DMS153 treated with DMSO at 0.1 percent for 48 hours (cell line): Measurements from ENCODE around the gene TFDP2.
"Not testable (repeated sequence)": the region's sequence is repeated elsewhere in the genome, so short reads cannot be mapped to it uniquely, and the experiment has no call there.

Experiments used
- DNase-seq: peaks from one replicate; lab custom pipeline; 2025; ENCODE audit not compliant: unreplicated experiment; lab: John Stamatoyannopoulos, UW

The TFDP2 gene

DNA sequence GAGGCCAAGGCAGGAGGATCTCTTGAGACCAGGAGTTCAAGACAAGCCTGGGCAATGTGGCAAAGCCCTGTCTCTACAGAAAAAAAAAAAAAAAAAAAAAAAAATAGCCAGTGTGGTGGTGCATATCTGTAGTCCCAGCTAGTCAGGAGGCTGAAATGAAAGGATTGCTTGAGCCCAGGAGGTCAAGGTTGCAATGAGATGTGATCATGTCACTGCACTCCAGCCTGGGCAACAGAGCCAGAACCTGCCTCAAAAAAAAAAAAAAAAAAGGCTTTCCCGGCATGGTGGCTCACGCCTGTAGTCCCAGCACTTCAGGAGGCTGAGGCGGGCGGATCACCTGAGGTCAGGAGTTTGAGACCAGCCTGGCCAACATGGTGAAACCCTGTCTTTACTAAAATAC lies 73.7 kb downstream of the TFDP2 start:
- not testable (repeated sequence) for DNase-seq

DNA sequence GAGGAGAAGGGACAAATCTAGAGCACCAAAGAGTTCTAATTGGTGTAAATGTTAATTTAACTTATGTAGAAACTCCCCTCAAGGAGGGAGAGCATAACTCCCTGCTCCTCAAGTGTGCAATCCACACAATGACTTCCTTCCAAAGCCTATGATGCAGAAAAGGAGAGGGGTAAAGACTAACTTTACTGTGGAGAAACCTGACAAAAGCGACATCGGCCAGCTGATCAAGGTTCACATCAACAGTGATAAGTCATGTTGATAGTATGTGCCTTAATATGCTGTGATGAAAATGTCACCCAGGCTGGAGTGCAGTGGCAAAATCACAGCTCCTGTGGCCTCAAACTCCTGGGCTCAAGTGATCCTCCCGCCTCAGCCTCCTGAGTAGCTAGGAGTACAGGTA lies 76.5 kb downstream of the TFDP2 start:
- DNase-seq, result no peak

DNA sequence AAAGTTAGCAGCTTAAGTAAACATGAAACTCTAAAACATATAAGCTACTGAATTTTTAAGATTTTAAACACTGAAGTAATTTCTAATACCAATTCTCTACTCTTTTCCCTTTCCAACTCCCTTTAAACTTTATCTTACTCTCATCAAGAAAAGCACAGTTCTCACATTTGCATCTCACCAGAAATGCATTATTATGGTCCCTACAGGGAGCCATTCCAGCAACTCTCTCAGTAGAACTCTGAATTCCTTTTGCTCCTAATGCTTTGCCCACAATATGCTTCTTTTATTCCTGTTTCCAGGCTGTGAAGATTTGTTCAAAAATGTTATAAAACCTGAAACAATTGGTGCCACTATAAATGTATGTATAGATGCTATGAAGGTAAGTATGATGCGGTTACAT lies 83.4 kb downstream of the TFDP2 start:
- no peak for DNase-seq

GRCh38 chr3:142065344-142065743 lies 84.0 kb downstream of the TFDP2 start:
- DNase-seq, result no peak

- no peak for DNase-seq
Measured at GRCh38 chr3:142064454-142064853, 84.9 kb downstream of the TFDP2 start.

DNA sequence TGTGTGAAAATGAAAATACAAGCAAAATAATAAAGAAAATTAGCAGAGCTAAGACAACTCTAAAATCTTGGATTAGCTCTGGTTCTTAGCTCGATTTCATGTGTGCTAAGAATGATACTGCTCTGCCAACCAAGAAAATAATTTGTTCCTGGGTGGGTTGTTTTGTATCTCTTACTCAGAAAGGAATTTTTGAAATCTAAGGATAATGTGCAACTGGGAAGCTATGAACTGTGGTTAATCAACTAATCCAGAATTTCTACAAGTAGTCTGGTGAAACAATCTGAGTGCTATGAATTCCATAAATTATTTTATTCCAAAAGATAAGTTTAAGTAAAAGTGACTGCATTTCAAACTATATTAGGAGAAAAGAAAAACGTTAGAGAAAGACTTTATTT lies 92.0 kb downstream of the TFDP2 start:
- DNase-seq, result no peak

DNA sequence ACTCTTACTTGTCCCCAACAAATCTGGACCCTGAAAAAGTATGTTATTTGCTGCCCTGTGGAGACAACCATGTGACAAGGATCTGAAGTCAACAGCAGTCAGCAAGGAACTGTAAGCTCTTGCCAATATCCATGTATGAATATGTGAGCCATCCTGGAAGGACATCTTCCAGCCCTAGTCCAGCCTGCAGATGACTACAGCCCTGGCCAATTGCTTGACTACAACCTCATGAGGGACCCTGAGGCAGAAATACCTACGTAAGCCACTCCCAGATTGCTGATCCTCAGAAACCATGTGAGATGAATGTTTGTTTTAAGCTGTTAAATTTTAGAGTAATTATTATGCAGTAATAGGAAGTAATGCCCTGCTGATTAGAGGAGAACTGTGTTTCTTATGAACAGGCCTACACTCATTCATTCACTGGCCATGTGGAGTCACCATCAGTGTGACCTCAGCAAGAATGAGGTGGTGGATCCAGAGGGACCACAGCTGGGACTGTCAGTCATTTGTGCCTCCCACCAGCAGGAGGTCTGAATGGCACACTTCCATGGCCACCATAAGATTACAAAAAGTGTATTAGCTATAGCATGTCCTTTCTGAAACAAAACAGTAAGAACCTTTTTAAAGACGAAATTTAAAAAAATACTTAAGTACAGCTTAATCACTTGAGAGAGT lies 92.6 kb downstream of the TFDP2 start:
- DNase-seq, result no peak

GRCh38 chr3:142053835-142054234 lies 95.5 kb downstream of the TFDP2 start:
- DNase-seq, result no peak

- DNase-seq, result no peak
Measured at GRCh38 chr3:142053244-142053643, 96.1 kb downstream of the TFDP2 start.

DNA sequence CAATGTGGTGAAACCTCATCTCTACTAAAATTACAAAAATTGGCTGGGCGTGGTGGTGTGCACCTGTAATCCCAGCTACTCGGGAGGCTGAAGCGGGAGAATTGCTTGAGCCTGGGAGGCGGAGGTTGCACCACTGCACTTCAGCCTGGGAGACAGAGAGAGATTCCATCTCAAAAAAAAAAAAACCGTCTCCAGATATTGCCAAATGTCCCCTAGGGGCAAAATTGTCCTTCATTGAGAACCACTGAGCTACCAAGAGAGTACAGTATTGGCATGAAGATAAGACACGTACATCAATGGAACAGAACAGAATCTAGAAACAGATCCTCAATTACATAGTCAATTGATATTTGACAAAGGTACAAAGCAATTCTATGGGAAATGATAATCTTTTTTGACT lies 98.0 kb downstream of the TFDP2 start:
- DNase-seq, result no peak

DNA sequence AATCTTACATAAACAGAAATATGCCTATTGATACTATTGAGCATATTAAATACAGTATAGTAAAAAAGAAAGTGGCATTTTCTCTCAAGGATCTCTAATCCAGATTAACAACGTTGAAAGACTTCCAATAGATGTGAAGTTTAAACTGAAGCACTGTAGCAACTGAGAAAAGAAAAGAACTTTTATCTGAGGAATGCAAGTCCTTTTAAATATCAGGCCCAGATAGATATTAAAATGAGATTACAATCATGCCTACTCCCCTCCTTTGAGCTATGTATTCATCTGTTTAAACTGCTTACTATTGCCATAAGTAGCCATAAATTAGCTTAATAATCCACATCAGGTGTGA lies 102.3 kb downstream of the TFDP2 start:
- no peak for DNase-seq

GRCh38 chr3:142046320-142047020 lies 102.9 kb downstream of the TFDP2 start:
- DNase-seq, result no peak

- DNase-seq, result no peak
Measured at GRCh38 chr3:142040941-142041491, 108.3 kb downstream of the TFDP2 start.

GRCh38 chr3:142035308-142035922 lies 113.9 kb downstream of the TFDP2 start:
- no peak for DNase-seq

DNA sequence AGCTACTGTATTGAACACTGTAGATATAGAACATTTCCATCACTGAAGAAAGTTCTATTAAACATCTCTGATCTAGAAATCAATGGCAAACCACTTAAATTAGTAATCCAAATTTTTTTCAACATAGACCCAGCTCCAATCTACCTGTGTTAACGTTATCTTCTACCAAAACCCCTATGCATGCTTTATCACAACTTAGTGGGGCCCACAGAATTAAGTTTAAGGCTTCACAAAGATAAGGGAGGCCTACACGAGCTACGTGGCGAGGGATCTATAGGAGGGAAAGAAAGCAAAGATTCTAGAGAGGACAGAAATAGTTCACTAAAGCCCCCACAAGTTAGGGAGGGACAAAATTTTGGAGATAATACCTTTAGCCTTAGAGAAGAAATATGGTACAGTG lies 116.1 kb downstream of the TFDP2 start:
- no peak for DNase-seq

DNA sequence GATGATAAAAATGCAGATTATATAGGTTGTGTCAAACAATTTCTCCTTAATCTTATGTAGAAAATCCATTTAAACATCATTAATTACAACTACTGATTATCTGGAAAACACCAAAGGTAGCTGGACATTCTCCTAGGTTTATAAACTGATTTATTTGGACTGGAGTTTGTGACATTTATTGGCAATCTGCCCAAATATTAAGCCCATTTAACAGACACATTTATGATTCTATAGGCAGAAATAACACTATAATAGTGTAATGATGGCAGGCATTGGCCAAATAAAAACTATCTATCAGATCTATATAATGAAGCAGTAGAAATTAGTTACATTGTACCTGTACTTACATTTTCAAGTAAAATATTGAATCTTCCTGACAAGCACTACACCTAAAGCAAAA lies 117.8 kb downstream of the TFDP2 start:
- DNase-seq, result no peak

GRCh38 chr3:142029791-142030190 lies 119.6 kb downstream of the TFDP2 start:
- DNase-seq, result no peak

DNA sequence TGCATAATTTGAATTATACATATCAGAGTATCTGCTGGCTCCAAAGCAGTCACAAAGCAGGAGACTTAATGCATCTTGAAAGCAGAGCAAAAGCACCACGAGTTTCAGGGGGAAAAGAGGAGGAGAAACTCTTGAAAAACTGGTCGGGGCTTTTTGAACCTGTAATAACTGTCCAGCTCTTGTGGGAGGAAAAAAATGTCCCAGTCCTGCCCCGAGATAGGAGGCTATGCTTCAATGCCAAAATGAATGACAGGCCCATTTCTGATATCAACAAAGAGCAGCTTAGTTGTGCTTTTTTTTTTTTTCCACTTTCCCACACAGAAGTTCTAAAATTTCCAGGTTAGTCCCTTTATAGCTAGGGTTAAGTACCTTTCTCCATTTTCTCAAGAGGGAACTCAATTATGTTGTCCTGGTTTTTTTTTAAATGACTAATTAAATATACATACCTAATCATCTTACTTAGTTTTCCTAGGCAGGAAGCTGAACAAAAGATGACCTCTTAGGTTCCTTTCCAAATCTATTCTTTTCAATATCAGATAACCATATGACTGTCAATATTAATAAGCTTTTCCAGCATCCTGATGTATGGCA lies 120.2 kb downstream of the TFDP2 start:
- no peak for DNase-seq

DNA sequence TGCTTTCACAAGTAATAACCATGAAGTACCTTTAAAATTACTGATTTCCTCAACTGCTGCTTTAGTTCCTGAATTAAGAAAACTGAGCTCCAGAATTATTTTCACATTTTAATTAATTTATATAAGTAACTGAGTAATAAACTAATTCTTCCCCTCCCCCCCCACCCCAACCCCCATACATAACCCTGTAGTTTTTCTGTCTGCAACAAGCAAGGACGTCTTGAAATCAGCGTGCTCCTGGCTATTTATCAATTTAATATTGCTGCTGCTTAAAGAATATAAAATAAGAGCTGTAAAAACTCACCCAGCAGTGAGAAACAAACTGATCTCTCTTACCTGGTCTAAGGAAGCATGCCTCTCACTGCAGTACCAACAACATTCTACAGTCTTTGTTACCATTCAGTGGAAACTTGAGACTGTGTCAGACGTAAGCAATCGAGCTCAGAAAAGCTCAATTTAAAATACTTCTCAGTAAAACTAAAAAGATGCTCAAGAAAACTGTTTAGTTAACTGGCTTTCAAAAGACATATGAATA lies 121.0 kb downstream of the TFDP2 start:
- DNase-seq, result peak; percentile 62

GRCh38 chr3:142027735-142028134 lies 121.6 kb downstream of the TFDP2 start:
- DNase-seq, result peak; percentile 36

GRCh38 chr3:142027300-142027699 lies 122.0 kb downstream of the TFDP2 start:
- no peak for DNase-seq

DNA sequence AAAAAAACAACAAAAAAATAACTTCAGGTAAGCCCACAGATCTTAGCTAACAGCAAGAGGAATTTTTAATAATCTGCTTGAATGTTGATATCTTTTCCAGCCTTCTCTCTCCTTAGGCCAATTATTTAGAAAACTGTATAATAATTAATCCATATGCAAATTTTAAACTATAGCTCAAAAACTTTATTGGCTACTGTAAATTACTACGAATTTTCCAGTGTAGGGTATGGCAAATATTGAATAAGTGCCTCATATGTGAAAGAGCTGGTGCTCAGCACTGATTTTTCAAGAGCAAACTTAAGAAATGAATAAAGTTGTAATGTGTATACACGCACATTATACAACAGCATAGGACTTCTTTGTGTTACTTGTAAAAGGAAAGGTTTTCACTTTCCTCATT lies 123.0 kb downstream of the TFDP2 start:
- no peak for DNase-seq
